ENCODE results near the gene DNAH6.

Gene DNAH6

GRCh38 chr2:84807063-84807485, 290.8 kb downstream of the DNAH6 start:
- H3K4me3 ChIP-seq (ENCODE audit: low read depth in 1 of 2, low read length in 2 of 2), result no peak overlapping the region
- DNase-seq, result no peak

DNA sequence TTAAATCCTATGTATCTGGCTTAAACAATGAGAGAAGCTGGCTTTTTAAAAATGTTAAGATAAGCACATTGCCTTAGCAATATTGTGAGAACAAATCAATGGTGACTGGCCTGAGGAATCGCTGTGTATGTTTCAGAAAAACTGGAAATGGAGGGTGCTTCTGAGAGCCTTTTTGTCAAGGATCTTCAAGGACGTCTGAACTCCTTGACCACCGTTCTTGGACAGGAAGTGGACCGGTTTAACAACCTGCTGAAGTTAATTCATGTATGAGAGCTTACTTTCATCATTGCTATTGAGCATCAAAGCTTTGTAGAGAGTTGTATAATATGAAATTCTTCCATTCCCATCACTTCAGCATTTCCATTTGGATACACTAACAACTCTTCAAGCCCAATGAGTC, 292.0 kb downstream of the DNAH6 start:
- H3K27ac ChIP-seq (ENCODE audit: low read length), result no peak overlapping the region
- H3K9me3 ChIP-seq (ENCODE audit: insufficient read depth, low read length, severe bottlenecking), result no peaks in the 10 kb centered on the region
- no peak overlapping the region for H2AFZ ChIP-seq (ENCODE audit: low read depth, low read length)
- H3K9ac ChIP-seq (ENCODE audit: low read depth, low read length), result no peak overlapping the region
- no peaks in the 10 kb centered on the region for H3K4me1 ChIP-seq (ENCODE audit: insufficient read depth, low read length)
- no peaks in the 10 kb centered on the region; the same call in 1 of the 2 replicates for H4K20me1 ChIP-seq (ENCODE audit: insufficient read depth, low read length)
- DNase-seq (no peak), ATAC-seq (ENCODE audit: insufficient read depth, low read depth) (no peak)
- H3K36me3 ChIP-seq (ENCODE audit: insufficient read depth, low read length), result no peaks in the 10 kb centered on the region
- H3K4me2 ChIP-seq (ENCODE audit: insufficient read depth, low read length), result no peak overlapping the region
- peaks cover 3% of the 10 kb centered on the region for H3K27me3 ChIP-seq (ENCODE audit: insufficient read depth, low read length, poor library complexity)
- no peak for TF ChIP-seq EZH2 (IDR thresholded peaks at IDR 0.05; ENCODE audit: borderline replicate concordance, low read depth, low read length, severe bottlenecking)
- TF ChIP-seq, protein P1, sequence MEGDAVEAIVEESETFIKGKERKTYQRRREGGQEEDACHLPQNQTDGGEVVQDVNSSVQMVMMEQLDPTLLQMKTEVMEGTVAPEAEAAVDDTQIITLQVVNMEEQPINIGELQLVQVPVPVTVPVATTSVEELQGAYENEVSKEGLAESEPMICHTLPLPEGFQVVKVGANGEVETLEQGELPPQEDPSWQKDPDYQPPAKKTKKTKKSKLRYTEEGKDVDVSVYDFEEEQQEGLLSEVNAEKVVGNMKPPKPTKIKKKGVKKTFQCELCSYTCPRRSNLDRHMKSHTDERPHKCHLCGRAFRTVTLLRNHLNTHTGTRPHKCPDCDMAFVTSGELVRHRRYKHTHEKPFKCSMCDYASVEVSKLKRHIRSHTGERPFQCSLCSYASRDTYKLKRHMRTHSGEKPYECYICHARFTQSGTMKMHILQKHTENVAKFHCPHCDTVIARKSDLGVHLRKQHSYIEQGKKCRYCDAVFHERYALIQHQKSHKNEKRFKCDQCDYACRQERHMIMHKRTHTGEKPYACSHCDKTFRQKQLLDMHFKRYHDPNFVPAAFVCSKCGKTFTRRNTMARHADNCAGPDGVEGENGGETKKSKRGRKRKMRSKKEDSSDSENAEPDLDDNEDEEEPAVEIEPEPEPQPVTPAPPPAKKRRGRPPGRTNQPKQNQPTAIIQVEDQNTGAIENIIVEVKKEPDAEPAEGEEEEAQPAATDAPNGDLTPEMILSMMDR (IDR thresholded peaks at IDR 0.05; ENCODE audit: borderline replicate concordance, extremely low read depth, low read length, poor library complexity, severe bottlenecking), result no peak
- no peak overlapping the region for H3K4me3 ChIP-seq (ENCODE audit: low read depth in 1 of 2, low read length in 2 of 2)
- H3K79me2 ChIP-seq (ENCODE audit: insufficient read depth, low read length), result no peaks in the 10 kb centered on the region

More at GRCh38 chr2:84807063-84807485, 290.8 kb downstream of the DNAH6 start:
- H4K20me1 ChIP-seq (ENCODE audit: insufficient read depth, low read length), result no peaks in the 10 kb centered on the region; the same call in 1 of the 2 replicates
- H2AFZ ChIP-seq (ENCODE audit: low read depth, low read length), result no peak overlapping the region
- ATAC-seq (ENCODE audit: insufficient read depth, low read depth), result no peak
- no peak for TF ChIP-seq EZH2 (IDR thresholded peaks at IDR 0.05; ENCODE audit: borderline replicate concordance, low read depth, low read length, severe bottlenecking)
- TF ChIP-seq, protein P1 (IDR thresholded peaks at IDR 0.05; ENCODE audit: borderline replicate concordance, extremely low read depth, low read length, poor library complexity, severe bottlenecking), result no peak
- no peaks in the 10 kb centered on the region for H3K9me3 ChIP-seq (ENCODE audit: insufficient read depth, low read length, severe bottlenecking)
- no peaks in the 10 kb centered on the region for H3K79me2 ChIP-seq (ENCODE audit: insufficient read depth, low read length)
- H3K4me2 ChIP-seq (ENCODE audit: insufficient read depth, low read length), result no peak overlapping the region
- no peaks in the 10 kb centered on the region for H3K4me1 ChIP-seq (ENCODE audit: insufficient read depth, low read length)
- no peaks in the 10 kb centered on the region for H3K36me3 ChIP-seq (ENCODE audit: insufficient read depth, low read length)
- no peak overlapping the region for H3K27ac ChIP-seq (ENCODE audit: low read length)
- no peak overlapping the region for H3K9ac ChIP-seq (ENCODE audit: low read depth, low read length)
- H3K27me3 ChIP-seq (ENCODE audit: insufficient read depth, low read length, poor library complexity), result peaks cover 3% of the 10 kb centered on the region

DNA sequence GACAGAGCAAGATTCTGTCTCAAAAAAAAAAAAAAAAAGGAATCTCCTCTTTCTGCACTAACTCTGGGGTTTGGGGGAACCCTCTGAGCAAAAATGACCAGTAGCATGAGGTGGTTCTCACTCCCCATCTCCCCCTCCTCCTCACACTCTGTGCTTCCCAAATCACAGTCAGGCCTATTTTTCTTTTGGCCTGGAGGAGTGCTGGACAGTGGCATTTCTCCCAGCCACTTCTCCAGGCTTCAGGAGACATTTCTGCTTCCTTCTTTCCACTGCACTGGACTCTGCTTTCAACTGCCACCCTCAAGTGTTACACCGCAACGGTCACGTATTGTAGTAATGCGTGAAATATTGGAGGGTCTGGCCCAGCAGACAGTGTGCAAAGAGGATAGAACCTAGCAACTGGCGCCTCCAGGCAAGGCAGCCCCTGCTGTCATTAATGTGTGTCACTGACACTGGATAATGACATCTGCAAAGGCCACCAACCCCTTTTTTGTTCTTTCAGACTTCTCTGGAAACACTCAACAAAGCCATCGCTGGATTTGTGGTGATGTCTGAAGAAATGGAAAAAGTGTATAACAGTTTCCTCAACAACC, 295.6 kb downstream of the DNAH6 start:
- Histone ChIP-seq H3K79me2 (ENCODE audit: insufficient read depth, low read length) (no peaks in the 10 kb centered on the region), H3K27me3 (ENCODE audit: insufficient read depth, low read length, poor library complexity) (peaks cover 3% of the 10 kb centered on the region), H2AFZ (ENCODE audit: low read depth, low read length) (no peak overlapping the region), H3K36me3 (ENCODE audit: insufficient read depth, low read length) (no peaks in the 10 kb centered on the region), H3K9ac (ENCODE audit: low read depth, low read length) (no peak overlapping the region), H3K4me2 (ENCODE audit: insufficient read depth, low read length) (no peak overlapping the region), H3K27ac (ENCODE audit: low read length) (no peak overlapping the region), H3K4me3 (ENCODE audit: low read depth in 1 of 2, low read length in 2 of 2) (no peak overlapping the region), H3K4me1 (ENCODE audit: insufficient read depth, low read length) (no peaks in the 10 kb centered on the region), H4K20me1 (ENCODE audit: insufficient read depth, low read length) (no peaks in the 10 kb centered on the region; the same call in 1 of the 2 replicates), H3K9me3 (ENCODE audit: insufficient read depth, low read length, severe bottlenecking) (no peaks in the 10 kb centered on the region)
- DNase-seq, result no peak
- ATAC-seq (ENCODE audit: insufficient read depth, low read depth), result no peak
- no peak for TF ChIP-seq EZH2 (IDR thresholded peaks at IDR 0.05; ENCODE audit: borderline replicate concordance, low read depth, low read length, severe bottlenecking)
- TF ChIP-seq, protein P1 (IDR thresholded peaks at IDR 0.05; ENCODE audit: borderline replicate concordance, extremely low read depth, low read length, poor library complexity, severe bottlenecking), result no peak

All from DND-41 (cell line).